Breast epithelium (tissue), 3 donors: Measurements from ENCODE around the gene PDCD11.

Experiments
- POLR2A ChIP-seq: fragments of 450-650 bp; IDR thresholded peaks from one replicate; pipeline ENCODE4 v1.6.1; 2016; ENCODE audit warnings: antibody characterized with exemption, mild to moderate bottlenecking, moderate library complexity
- TF ChIP-seq, protein P1 (sequence below), 3 donors: fragments of 450-650 bp; IDR thresholded peaks; one replicate each; pipeline ENCODE4 v1.5.1; 2016 to 2017; ENCODE audit warnings: antibody characterized with exemption in 3 of 3, mild to moderate bottlenecking in 3 of 3, moderate library complexity in 3 of 3

DNA sequence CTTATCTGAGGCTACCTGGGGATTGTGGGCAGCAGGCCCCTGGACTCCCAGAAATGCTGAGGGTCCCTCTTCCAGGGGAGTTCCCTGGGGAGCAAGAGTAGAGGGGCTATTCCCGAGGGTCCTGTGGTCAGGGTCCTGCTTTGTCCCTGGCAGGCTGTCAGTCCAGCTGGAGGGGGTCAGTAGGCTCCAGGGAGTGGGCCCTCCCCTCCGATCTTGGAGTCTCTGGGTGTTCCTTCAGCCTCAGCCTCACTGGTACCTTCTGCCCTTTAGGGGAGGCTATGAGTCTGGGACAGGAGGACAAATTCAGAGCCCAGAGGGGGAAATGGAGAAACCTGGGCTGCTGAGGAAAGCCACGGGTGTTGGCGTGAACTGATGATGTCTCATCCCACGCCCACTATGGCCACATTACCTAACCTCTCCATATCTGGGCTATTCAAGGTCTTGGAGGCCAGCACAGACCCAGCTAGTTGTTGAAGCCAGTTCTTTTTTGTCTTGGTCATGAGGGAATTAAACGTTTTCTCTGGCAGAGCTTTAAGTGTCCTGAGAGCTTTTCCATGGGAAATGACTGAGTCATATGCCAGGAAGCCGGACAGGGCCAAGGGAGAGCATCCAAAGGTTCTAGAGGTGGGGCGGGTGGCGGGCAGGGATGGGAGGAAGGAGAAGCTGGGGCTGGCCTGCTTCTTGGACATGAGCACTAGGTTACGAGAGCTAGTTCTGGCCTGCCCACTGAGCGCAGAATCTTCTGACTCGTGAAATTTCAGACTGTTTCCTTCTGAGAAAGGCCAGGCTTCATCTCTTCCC is 49.5 kb downstream of the PDCD11 start:
- TF ChIP-seq, protein P1, sequence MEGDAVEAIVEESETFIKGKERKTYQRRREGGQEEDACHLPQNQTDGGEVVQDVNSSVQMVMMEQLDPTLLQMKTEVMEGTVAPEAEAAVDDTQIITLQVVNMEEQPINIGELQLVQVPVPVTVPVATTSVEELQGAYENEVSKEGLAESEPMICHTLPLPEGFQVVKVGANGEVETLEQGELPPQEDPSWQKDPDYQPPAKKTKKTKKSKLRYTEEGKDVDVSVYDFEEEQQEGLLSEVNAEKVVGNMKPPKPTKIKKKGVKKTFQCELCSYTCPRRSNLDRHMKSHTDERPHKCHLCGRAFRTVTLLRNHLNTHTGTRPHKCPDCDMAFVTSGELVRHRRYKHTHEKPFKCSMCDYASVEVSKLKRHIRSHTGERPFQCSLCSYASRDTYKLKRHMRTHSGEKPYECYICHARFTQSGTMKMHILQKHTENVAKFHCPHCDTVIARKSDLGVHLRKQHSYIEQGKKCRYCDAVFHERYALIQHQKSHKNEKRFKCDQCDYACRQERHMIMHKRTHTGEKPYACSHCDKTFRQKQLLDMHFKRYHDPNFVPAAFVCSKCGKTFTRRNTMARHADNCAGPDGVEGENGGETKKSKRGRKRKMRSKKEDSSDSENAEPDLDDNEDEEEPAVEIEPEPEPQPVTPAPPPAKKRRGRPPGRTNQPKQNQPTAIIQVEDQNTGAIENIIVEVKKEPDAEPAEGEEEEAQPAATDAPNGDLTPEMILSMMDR (IDR thresholded peaks at IDR 0.05): no peak
- TF ChIP-seq POLR2A: no peak
